MG63 (cell line): ENCODE measurements around the gene PEF1. TPM values are rescaled to one million over a fixed set of nuclear protein-coding genes. Genes with fewer than 3 reads are reported as not detected.

Experiments
- DNase-seq: peaks from one replicate; pipeline ENCODE4 v3.0.0-alpha.2; 2020
- H3K27me3 ChIP-seq: fragments of 250-450 bp; sonication (Bioruptor Pico); 2 replicates; pipeline ENCODE4 v1.5.1; 2020; ENCODE audit warnings: mild to moderate bottlenecking, moderate library complexity
- H3K36me3 ChIP-seq: fragments of 250-450 bp; sonication (Bioruptor Pico); 2 replicates; pipeline ENCODE4 v1.5.1; 2020; ENCODE audit warnings: mild to moderate bottlenecking, moderate library complexity
- H3K4me3 ChIP-seq: fragments of 250-450 bp; sonication (Bioruptor Pico); 2 replicates; pipeline ENCODE4 v1.5.1; 2020; ENCODE audit warnings: mild to moderate bottlenecking, moderate library complexity
- H3K9me3 ChIP-seq: fragments of 250-450 bp; sonication (Bioruptor Pico); 2 replicates; pipeline ENCODE4 v1.5.1; 2020; ENCODE audit warnings: mild to moderate bottlenecking, moderate library complexity
- total RNA-seq: library from RNA; depleted of rRNA; stranded (reverse); fragments of >200 nt; shearing (Covaris generic); gene quantifications from 2 replicates; pipeline ENCODE4 v1.2.3, GENCODE V29; 2014; ENCODE audit warnings: low replicate concordance

Gene PEF1
- total RNA-seq, 1 experiment from 2014 or later = 96.9 TPM

GRCh38 chr1:31617218-31617915, 27.3 kb downstream of the PEF1 start, which contains the start of gene HCRTR1:
Gene HCRTR1, plus strand, starts transcription at chr1:31617689. Its CDS starts 1,504 bp downstream, at chr1:31619193.
- no peak for DNase-seq
- Histone ChIP-seq H3K4me3 (peak within 1 kb of the TSS; percentile 49), H3K27me3 (no peaks in the 10 kb centered on the region), H3K9me3 (no peaks in the 10 kb centered on the region), H3K36me3 (no peaks in the 10 kb centered on the region)

- no peak for DNase-seq
- Histone ChIP-seq H3K4me3 (no peak overlapping the region), H3K36me3 (no peaks in the 10 kb centered on the region), H3K9me3 (no peaks in the 10 kb centered on the region), H3K27me3 (no peaks in the 10 kb centered on the region)
Observed at GRCh38 chr1:31615939-31616338, 28.7 kb downstream of the PEF1 start.

DNA sequence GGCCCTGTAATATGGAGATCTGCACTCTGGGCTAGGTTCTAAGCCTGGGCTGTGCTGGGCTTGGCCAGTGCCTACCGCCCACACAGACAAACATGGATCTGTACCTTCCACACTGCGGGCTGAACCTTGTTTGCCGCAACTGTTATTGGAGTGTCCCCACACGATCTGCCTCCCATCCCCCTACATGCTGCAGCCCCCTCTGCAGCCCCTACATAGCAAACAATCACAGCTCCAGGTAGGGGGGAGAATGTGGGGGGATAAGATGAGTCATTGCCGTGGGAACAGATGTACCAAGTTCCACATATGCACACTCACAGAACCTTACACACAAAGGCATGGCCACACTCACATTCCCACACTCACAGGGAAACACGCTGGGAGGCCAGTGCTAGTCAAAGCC, 29.3 kb downstream of the PEF1 start:
- Histone ChIP-seq H3K4me3 (no peak overlapping the region), H3K36me3 (no peaks in the 10 kb centered on the region), H3K9me3 (no peaks in the 10 kb centered on the region), H3K27me3 (no peaks in the 10 kb centered on the region)
- no peak for DNase-seq

DNA sequence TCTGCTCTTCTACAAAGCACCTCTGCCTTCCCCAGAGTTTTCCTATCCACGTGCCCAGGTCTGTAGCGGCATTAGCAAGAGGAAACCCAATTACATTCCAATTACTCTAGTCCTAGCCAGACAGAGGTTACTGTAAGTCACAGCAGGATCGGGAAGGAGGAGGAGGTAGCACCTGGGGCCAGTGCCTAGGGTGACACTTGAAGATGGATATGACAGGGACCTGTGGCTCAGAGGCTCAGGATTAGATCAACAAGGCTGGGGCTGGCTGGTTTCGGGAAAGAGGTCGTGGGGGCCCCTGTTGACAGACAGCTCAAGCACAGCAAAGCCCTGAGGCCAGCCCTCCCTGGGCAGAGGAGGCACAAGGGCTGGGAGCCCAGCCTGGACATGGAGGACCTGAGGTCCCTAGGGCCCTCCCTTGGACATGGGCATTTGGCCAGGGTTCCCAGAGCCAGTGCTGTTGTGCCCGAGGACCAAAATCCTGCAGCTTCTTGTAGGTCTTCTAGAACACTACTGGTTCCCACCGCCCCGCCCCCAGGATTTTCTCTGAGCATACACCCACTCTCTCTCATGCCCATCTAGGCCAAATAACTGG, 30.2 kb downstream of the PEF1 start:
- no peaks in the 10 kb centered on the region for H3K9me3 ChIP-seq
- H3K36me3 ChIP-seq = no peaks in the 10 kb centered on the region
- H3K4me3 ChIP-seq = no peak overlapping the region
- no peaks in the 10 kb centered on the region for H3K27me3 ChIP-seq
- DNase-seq = no peak

DNA sequence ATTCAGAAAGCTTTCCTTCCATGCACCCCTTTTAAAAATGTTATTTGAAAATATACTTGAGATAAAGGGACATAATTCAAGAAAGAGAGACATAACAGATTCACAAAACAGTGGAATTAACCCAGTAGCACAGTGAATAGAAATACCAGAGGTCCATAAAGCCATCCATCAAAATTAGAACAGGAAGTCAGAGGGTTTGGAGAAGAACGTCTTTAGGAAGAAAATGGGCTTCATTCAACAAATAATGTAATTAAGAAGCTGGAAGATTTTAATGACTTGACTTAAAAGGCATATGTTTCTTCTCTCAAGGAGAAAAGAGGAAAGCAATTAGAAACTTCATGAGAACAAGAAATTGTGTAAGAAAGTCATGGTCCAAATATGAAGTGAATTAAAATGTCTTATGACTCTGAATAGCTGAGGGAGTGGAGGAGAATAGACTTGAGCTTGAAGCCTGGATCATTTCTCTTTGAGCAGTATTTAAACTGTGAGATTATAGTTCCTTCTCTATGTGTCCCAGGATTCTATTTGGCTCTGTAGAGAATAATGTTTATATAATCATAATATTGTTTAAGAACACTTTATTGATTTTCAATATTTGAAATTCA, 35.1 kb downstream of the PEF1 start:
- no peak for DNase-seq
- H3K9me3 ChIP-seq = no peaks in the 10 kb centered on the region

GRCh38 chr1:31607360-31607759, 37.3 kb downstream of the PEF1 start:
- no peaks in the 10 kb centered on the region for H3K36me3 ChIP-seq
- no peaks in the 10 kb centered on the region for H3K27me3 ChIP-seq
- H3K9me3 ChIP-seq = no peaks in the 10 kb centered on the region
- no peak for DNase-seq
- H3K4me3 ChIP-seq = no peak overlapping the region

More for the DNA sequence above, 35.1 kb downstream of the PEF1 start:
- no peaks in the 10 kb centered on the region for H3K36me3 ChIP-seq
- H3K27me3 ChIP-seq = no peaks in the 10 kb centered on the region
- no peak overlapping the region for H3K4me3 ChIP-seq

GRCh38 chr1:31605908-31606427, 38.7 kb downstream of the PEF1 start:
- H3K4me3 ChIP-seq = no peak overlapping the region
- no peak for DNase-seq

GRCh38 chr1:31602081-31602480, 42.6 kb downstream of the PEF1 start:
- Histone ChIP-seq H3K36me3 (no peaks in the 10 kb centered on the region), H3K4me3 (no peak overlapping the region), H3K27me3 (no peaks in the 10 kb centered on the region), H3K9me3 (no peaks in the 10 kb centered on the region)
- no peak for DNase-seq

More at GRCh38 chr1:31605908-31606427, 38.7 kb downstream of the PEF1 start:
- no peaks in the 10 kb centered on the region for H3K9me3 ChIP-seq
- no peaks in the 10 kb centered on the region for H3K36me3 ChIP-seq
- no peaks in the 10 kb centered on the region for H3K27me3 ChIP-seq

DNA sequence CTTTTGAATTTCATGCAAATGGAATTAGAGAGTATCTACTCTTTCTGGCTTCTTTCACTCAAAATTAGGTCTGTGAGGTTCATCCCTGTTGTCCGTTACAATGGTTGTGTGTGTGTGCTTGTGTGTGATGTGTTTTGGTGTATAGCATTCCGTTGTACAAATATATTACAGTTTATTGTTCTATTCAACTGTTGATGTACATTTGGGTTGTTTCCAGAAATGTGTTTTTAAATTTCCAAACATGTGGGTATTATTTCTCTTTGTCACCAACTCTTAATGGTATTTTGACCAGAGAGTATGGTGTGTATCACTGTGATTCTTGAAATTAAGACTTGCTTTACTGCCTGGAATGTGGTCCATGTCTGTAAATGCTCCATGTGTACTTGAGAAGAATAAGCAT, 44.0 kb downstream of the PEF1 start:
- no peaks in the 10 kb centered on the region for H3K27me3 ChIP-seq
- no peaks in the 10 kb centered on the region for H3K36me3 ChIP-seq
- H3K9me3 ChIP-seq = no peaks in the 10 kb centered on the region
- no peak for DNase-seq
- no peak overlapping the region for H3K4me3 ChIP-seq

GRCh38 chr1:31598980-31599379, 45.7 kb downstream of the PEF1 start:
- Histone ChIP-seq H3K27me3 (no peaks in the 10 kb centered on the region), H3K36me3 (no peaks in the 10 kb centered on the region), H3K4me3 (no peak overlapping the region), H3K9me3 (no peaks in the 10 kb centered on the region)
- no peak for DNase-seq

DNA sequence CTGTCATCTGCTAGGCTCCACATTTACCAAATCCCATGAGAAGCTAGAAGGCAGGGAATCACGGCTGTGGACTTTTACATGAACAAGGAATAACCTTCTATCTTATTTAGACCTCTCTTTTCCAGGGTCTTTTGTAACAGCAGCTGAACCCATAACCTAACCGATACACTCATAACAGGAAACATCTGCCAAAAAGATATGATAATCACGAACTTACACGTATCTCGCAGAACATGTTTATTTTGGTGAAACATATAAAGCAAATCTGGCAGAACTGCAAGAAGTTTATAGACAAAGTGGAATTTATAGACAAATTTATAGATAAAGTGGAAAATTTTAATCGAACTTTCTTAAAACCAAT, 48.0 kb downstream of the PEF1 start:
- no peak overlapping the region for H3K4me3 ChIP-seq
- H3K9me3 ChIP-seq = no peaks in the 10 kb centered on the region
- no peaks in the 10 kb centered on the region for H3K27me3 ChIP-seq
- H3K36me3 ChIP-seq = no peaks in the 10 kb centered on the region
- no peak for DNase-seq

DNA sequence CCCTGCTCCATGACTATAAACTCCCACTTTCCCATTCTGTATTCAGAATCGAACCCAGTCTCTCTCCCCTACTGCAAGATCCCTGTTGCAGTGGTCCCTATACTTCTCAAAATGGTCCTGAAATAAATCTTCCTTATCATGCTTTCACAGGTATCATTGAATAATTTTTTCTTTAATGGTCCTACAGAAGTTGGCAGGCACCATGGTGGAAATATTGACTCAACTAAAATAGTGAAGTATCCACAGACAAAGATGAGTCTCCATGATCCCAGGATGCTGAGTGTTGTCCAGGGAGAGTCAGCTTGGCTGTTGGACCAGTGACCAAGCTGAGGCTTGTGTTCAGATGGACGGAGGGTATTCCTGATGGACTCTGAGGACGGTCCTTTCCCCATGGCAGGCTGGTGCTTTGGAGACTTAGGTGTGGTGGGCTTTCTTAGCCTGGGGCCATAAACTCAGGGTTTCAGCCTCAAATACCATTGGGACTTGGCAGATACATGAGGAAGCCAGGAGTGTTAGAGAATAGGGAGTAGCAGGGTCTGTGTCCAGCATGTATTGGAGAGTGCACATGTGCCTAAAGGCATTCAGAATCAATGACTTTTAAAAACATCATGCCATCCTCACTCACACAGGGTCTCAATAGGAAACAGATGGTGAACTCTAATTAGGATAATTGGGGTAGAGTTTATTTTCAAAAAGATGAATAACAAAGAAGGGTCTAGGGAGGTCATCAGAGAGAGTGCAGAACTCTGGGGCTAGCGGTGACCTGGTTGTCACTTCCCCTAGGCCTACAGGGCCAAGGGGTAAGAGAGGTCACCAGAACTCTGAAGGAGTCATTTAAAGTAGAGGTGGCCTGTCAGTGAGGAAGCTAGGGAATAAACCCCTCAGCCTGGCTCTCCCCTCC, 48.6 kb downstream of the PEF1 start:
- H3K27me3 ChIP-seq = no peaks in the 10 kb centered on the region
- DNase-seq = no peak
- H3K9me3 ChIP-seq = no peaks in the 10 kb centered on the region
- H3K4me3 ChIP-seq = no peak overlapping the region
- no peaks in the 10 kb centered on the region for H3K36me3 ChIP-seq

- H3K36me3 ChIP-seq = no peaks in the 10 kb centered on the region
- H3K4me3 ChIP-seq = no peak overlapping the region
- no peaks in the 10 kb centered on the region for H3K27me3 ChIP-seq
- DNase-seq = peak; percentile 67
- no peaks in the 10 kb centered on the region for H3K9me3 ChIP-seq
Observed at GRCh38 chr1:31593770-31594632, 50.7 kb downstream of the PEF1 start.

GRCh38 chr1:31593136-31593665, 51.5 kb downstream of the PEF1 start:
- Histone ChIP-seq H3K27me3 (no peaks in the 10 kb centered on the region), H3K4me3 (no peak overlapping the region), H3K36me3 (no peaks in the 10 kb centered on the region), H3K9me3 (no peaks in the 10 kb centered on the region)
- DNase-seq = no peak

GRCh38 chr1:31592132-31592531, 52.5 kb downstream of the PEF1 start:
- H3K9me3 ChIP-seq = no peaks in the 10 kb centered on the region
- H3K27me3 ChIP-seq = no peaks in the 10 kb centered on the region
- H3K36me3 ChIP-seq = no peaks in the 10 kb centered on the region
- no peak for DNase-seq
- no peak overlapping the region for H3K4me3 ChIP-seq
